GM18498 (cell line): ENCODE measurements around the gene AQP5.

Source experiments
- ATAC-seq: cut with Tn5 transposase; IDR thresholded peaks from one replicate; pipeline ENCODE4 v1.9.1; 2021; ENCODE audit warnings: mild to moderate bottlenecking, moderate library complexity; ENCODE audit not compliant: unreplicated experiment

Gene AQP5

GRCh38 chr12:49932023-49932422 is 29.6 kb upstream of the AQP5 start:
- ATAC-seq, result no peak

GRCh38 chr12:49932533-49933130 is 29.0 kb upstream of the AQP5 start:
- ATAC-seq, result no peak

- no peak for ATAC-seq
Measured at GRCh38 chr12:49933796-49934195, 27.9 kb upstream of the AQP5 start.

- no peak for ATAC-seq
Measured at GRCh38 chr12:49934505-49934904, 27.2 kb upstream of the AQP5 start.

GRCh38 chr12:49936925-49937324 is 24.7 kb upstream of the AQP5 start:
- no peak for ATAC-seq

GRCh38 chr12:49937639-49938300 is 23.9 kb upstream of the AQP5 start:
- no peak for ATAC-seq

- ATAC-seq, result no peak
Measured at GRCh38 chr12:49939307-49939706, 22.4 kb upstream of the AQP5 start.

- no peak for ATAC-seq
Measured at GRCh38 chr12:49939707-49940106, 22.0 kb upstream of the AQP5 start.

GRCh38 chr12:49941556-49942511 is 19.8 kb upstream of the AQP5 start:
- ATAC-seq, result no peak

- ATAC-seq, result no peak
Measured at GRCh38 chr12:49942512-49942893, 19.2 kb upstream of the AQP5 start.

- ATAC-seq, result no peak
Measured at GRCh38 chr12:49942921-49943624, 18.6 kb upstream of the AQP5 start.

GRCh38 chr12:49943625-49943960 is 18.1 kb upstream of the AQP5 start:
- no peak for ATAC-seq

GRCh38 chr12:49944046-49944445 is 17.6 kb upstream of the AQP5 start:
- no peak for ATAC-seq

- ATAC-seq, result no peak
Measured at GRCh38 chr12:49944718-49945117, 17.0 kb upstream of the AQP5 start.

GRCh38 chr12:49945394-49946080 is 16.1 kb upstream of the AQP5 start:
- ATAC-seq, result peak; percentile 67

- ATAC-seq, result no peak
Measured at GRCh38 chr12:49946086-49946485, 15.6 kb upstream of the AQP5 start.

GRCh38 chr12:49946497-49946896 is 15.2 kb upstream of the AQP5 start:
- no peak for ATAC-seq

- no peak for ATAC-seq
Measured at GRCh38 chr12:49947593-49948226, 14.0 kb upstream of the AQP5 start.

- no peak for ATAC-seq
Measured at GRCh38 chr12:49948866-49949845, 12.5 kb upstream of the AQP5 start.
